Endothelial cell of umbilical vein (primary cell): ENCODE measurements around the gene SLC15A5. TPM values are rescaled to one million over a fixed set of nuclear protein-coding genes. Genes with fewer than 3 reads are reported as not detected.

Experiments
- BruUV-seq: library from RNA; stranded (reverse); fragments of 400-500 nt; replicated peaks from 2 replicates; lab custom pipeline; 2021; lab: Mats Ljungman, UMichigan
- CTCF ChIA-PET: fragments of 300-600, 350-600 bp; sonication (Branson Sonifier 250); formaldehyde crosslinking; loops from one replicate; lab custom pipeline; 2021; ENCODE audit warnings: antibody characterized with exemption, inconsistent platforms; lab: Charles Lee
- POLR2A ChIA-PET: fragments of 300-600, 350-600 bp; sonication (Branson Sonifier 250); formaldehyde crosslinking; loops from one replicate; lab custom pipeline; 2021; ENCODE audit warnings: antibody characterized with exemption, inconsistent platforms; lab: Charles Lee
- DNase-seq: peaks from one replicate; pipeline ENCODE4 v3.0.0-alpha.2; 2011; ENCODE audit warnings: low read depth, low spot score
- FAIRE-seq: peaks from 2 replicates; lab custom pipeline; 2011; peaks lifted over from hg19 to GRCh38; lab: Jason Lieb, UNC
- H2AFZ ChIP-seq: 2 replicates; pipeline ENCODE4 v1.6.0; 2012; ENCODE audit warnings: low read depth, low read length, control low read depth, inconsistent platforms
- H3K27ac ChIP-seq: 2 replicates; pipeline ENCODE4 v1.5.1; 2011; ENCODE audit warnings: low read depth, mild to moderate bottlenecking, control low read depth, low read length, moderate library complexity; ENCODE audit not compliant: insufficient read depth
- H3K27me3 ChIP-seq, 2 experiments: 2 replicates each; pipeline versions ENCODE4 v1.6.0 to v1.6.1; 2011; ENCODE audit warnings: low read length in 2 of 2, mixed read lengths in 1 of 2; ENCODE audit not compliant: control insufficient read depth in 2 of 2, insufficient read depth in 2 of 2
- H3K36me3 ChIP-seq, 2 experiments: 2 replicates in 1 of 2; 3 replicates in 1 of 2; pipeline ENCODE4 v1.5.1; 2011; ENCODE audit warnings: low read length in 2 of 2, mild to moderate bottlenecking in 1 of 2, moderate library complexity in 1 of 2; ENCODE audit not compliant: control insufficient read depth in 2 of 2, insufficient read depth in 2 of 2; ENCODE audit errors: extremely low read depth in 1 of 2
- H3K4me1 ChIP-seq: 3 replicates; pipeline ENCODE4 v1.5.1; 2011; ENCODE audit warnings: mild to moderate bottlenecking, low read length; ENCODE audit not compliant: control insufficient read depth, insufficient read depth; ENCODE audit errors: extremely low read depth
- H3K4me2 ChIP-seq: 2 replicates; pipeline ENCODE4 v1.6.1; 2011; ENCODE audit warnings: low read length, control low read depth, mixed read lengths; ENCODE audit not compliant: insufficient read depth
- H3K4me3 ChIP-seq, 3 experiments: fragments of 200-600 bp in 1 of 3; sonication (generic), shearing (Covaris generic) in 1 of 3; replicated peaks in 1 of 3; 2 replicates each; pipeline ENCODE4 v1.5.1; 2011 to 2016; ENCODE audit warnings: control low read depth in 3 of 3, low read length in 3 of 3, mild to moderate bottlenecking in 2 of 3, inconsistent platforms in 1 of 3, low read depth in 1 of 3, moderate library complexity in 1 of 3; ENCODE audit not compliant: insufficient read depth in 1 of 3
- H3K79me2 ChIP-seq: 2 replicates; pipeline ENCODE4 v1.6.0; 2012; ENCODE audit warnings: low read length, inconsistent platforms; ENCODE audit not compliant: control insufficient read depth, insufficient read depth
- H3K9ac ChIP-seq: replicated peaks from 2 replicates; pipeline ENCODE3; 2011; ENCODE audit warnings: low read length, control low read depth; ENCODE audit not compliant: insufficient read depth; ENCODE audit errors: extremely low read depth
- H3K9me1 ChIP-seq: replicated peaks from 3 replicates; pipeline ENCODE4 v1.6.0; 2011; ENCODE audit warnings: mild to moderate bottlenecking, low read length; ENCODE audit not compliant: control insufficient read depth, insufficient read depth; ENCODE audit errors: extremely low read depth
- H3K9me3 ChIP-seq: replicated peaks from 2 replicates; pipeline ENCODE4 v1.5.1; 2012; ENCODE audit warnings: low read length, inconsistent platforms; ENCODE audit not compliant: control insufficient read depth, insufficient read depth
- H4K20me1 ChIP-seq: replicated peaks from 2 replicates; pipeline ENCODE3; 2011; ENCODE audit warnings: mild to moderate bottlenecking, low read length; ENCODE audit not compliant: control insufficient read depth, insufficient read depth; ENCODE audit errors: extremely low read depth
- GATA2 ChIP-seq: IDR thresholded peaks from 2 replicates; pipeline ENCODE4 v1.7.0; 2011; ENCODE audit warnings: low read depth, mild to moderate bottlenecking, moderate library complexity, mixed read lengths, low read length; ENCODE audit not compliant: insufficient read length, insufficient read depth
- MYC ChIP-seq: IDR thresholded peaks from one replicate; pipeline ENCODE4 v1.6.1; 2011; ENCODE audit warnings: mild to moderate bottlenecking, low read depth, low read length
- POLR2A ChIP-seq: IDR thresholded peaks from 2 replicates; pipeline ENCODE4 v1.6.1; 2012; ENCODE audit warnings: low read depth, mild to moderate bottlenecking, control low read depth, low read length
- dilution Hi-C: fragments of 300-500 bp; cut with MboI; formaldehyde crosslinking; loops from one replicate; pipeline ENCODE4 v1.15.0; 2019; ENCODE audit warnings: low sequenced_read_pairs; ENCODE audit not compliant: extremely low pct_ligation_motif_present
- intact Hi-C: fragments of 100-400 bp; cut with micrococcal nuclease; formaldehyde crosslinking; loops from one replicate; pipeline ENCODE4 v1.10.0; 2022
- polyA plus RNA-seq, 4 experiments: library from polyadenylated mRNA; depleted of rRNA in 3 of 4; stranded (reverse) in 3 of 4; unstranded in 1 of 4; fragments of >200 nt; gene quantifications; 2 replicates each; pipeline versions ENCODE4 v1.2.1 to v1.2.3, GENCODE V29; 2011 to 2012; ENCODE audit warnings: missing spikeins in 1 of 4
- total RNA-seq: library from RNA; stranded (reverse); gene quantifications from 2 replicates; pipeline ENCODE4 v1.2.3, GENCODE V29; 2021
- TF ChIP-seq, protein P1 (sequence below), 2 donors: IDR thresholded peaks; 1 replicate in 1 of 2; 2 replicates in 1 of 2; pipeline ENCODE4 v1.5.1; 2011; ENCODE audit warnings: low read length in 2 of 2, mild to moderate bottlenecking in 2 of 2, moderate library complexity in 2 of 2, control low read depth in 1 of 2, inconsistent platforms in 1 of 2, low read depth in 1 of 2; ENCODE audit not compliant: insufficient read depth in 1 of 2; ENCODE audit errors: extremely low read depth in 1 of 2
- TF ChIP-seq, protein P2 (sequence below): IDR thresholded peaks from 2 replicates; pipeline ENCODE4 v1.6.1; 2011; ENCODE audit not compliant: insufficient read depth, insufficient read length

The SLC15A5 gene
- total and polyA plus RNA-seq, 2 donors (not counting 3 experiments of a cell fraction or from before 2014, with no cell fraction given): not detected

DNA sequence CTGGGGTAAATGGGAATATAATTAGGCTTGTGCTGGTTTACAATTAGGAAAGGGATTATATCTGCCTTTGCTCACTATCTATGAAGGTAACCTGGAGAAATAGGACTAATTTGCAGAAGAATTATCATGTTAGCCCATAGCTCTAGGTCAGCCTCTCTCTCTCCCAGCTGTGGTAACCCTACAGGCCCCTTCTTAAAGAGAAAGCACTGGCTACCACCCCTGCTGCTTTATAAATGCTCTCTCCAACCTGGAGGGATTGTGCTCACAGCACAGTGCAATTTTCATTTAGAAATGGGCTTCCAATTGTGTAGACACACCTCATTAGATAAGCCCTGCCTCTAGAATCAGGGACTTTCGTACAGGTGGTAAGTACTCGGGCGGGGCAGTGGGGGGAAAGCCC, 47.3 kb upstream of the SLC15A5 start:
- Histone ChIP-seq H3K27me3 (no peaks in the 10 kb centered on the region), H3K27ac (no peak overlapping the region), H3K9me3 (no peaks in the 10 kb centered on the region), H3K4me1 (no peaks in the 10 kb centered on the region), H4K20me1 (no peaks in the 10 kb centered on the region), H3K4me3 (no peak overlapping the region), H3K9ac (no peak overlapping the region), H3K4me2 (no peak overlapping the region), H3K9me1 (no peaks in the 10 kb centered on the region), H2AFZ (no peak overlapping the region), H3K79me2 (no peaks in the 10 kb centered on the region), H3K36me3 (no peaks in the 10 kb centered on the region)
- DNase-seq: no peak
- FAIRE-seq: no peak
- TF ChIP-seq MYC (no peak), GATA2 (no peak), POLR2A (no peak)
- TF ChIP-seq, protein P1, sequence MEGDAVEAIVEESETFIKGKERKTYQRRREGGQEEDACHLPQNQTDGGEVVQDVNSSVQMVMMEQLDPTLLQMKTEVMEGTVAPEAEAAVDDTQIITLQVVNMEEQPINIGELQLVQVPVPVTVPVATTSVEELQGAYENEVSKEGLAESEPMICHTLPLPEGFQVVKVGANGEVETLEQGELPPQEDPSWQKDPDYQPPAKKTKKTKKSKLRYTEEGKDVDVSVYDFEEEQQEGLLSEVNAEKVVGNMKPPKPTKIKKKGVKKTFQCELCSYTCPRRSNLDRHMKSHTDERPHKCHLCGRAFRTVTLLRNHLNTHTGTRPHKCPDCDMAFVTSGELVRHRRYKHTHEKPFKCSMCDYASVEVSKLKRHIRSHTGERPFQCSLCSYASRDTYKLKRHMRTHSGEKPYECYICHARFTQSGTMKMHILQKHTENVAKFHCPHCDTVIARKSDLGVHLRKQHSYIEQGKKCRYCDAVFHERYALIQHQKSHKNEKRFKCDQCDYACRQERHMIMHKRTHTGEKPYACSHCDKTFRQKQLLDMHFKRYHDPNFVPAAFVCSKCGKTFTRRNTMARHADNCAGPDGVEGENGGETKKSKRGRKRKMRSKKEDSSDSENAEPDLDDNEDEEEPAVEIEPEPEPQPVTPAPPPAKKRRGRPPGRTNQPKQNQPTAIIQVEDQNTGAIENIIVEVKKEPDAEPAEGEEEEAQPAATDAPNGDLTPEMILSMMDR (IDR thresholded peaks at IDR 0.05; ENCODE audit: extremely low read depth in 1 of 2, insufficient read depth in 1 of 2, low read depth in 1 of 2, low read length in 2 of 2): no peak
- TF ChIP-seq, protein P2, sequence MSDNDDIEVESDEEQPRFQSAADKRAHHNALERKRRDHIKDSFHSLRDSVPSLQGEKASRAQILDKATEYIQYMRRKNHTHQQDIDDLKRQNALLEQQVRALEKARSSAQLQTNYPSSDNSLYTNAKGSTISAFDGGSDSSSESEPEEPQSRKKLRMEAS: no peak
- BruUV-seq: no TSS peak
- dilution Hi-C loops (no loop called here), intact Hi-C loops (no loop called here)
- CTCF ChIA-PET: no interaction called here
- POLR2A ChIA-PET: no interaction called here

DNA sequence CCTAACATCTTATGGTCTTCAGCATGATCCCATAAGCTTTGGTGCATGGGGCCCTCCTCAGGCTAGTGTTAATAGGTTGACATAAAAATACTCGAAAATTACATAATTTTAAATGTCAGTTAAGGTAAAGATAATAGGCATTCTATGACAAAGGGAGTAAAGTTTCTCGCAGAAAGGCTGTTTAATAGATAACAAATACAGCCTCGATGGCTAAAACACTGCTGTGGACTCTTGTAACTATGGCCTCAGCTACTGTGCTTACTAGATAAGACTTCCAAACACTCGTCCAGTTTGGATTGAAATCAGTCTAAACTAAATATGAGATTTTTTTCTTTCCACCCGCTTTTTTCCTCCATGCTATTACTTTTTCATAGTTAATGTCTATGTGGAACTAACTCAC, 46.8 kb upstream of the SLC15A5 start:
- no peak overlapping the region for H2AFZ ChIP-seq
- TF ChIP-seq, protein P1 (IDR thresholded peaks at IDR 0.05; ENCODE audit: extremely low read depth in 1 of 2, insufficient read depth in 1 of 2, low read depth in 1 of 2, low read length in 2 of 2): no peak
- no peaks in the 10 kb centered on the region for H3K36me3 ChIP-seq
- intact Hi-C loops: no loop called here
- H3K79me2 ChIP-seq: no peaks in the 10 kb centered on the region
- BruUV-seq: no TSS peak
- H3K4me1 ChIP-seq: no peaks in the 10 kb centered on the region
- no peaks in the 10 kb centered on the region for H4K20me1 ChIP-seq
- no peaks in the 10 kb centered on the region for H3K27me3 ChIP-seq
- ChIA-PET CTCF (no interaction called here), POLR2A (no interaction called here)
- no peaks in the 10 kb centered on the region for H3K9me3 ChIP-seq
- H3K9ac ChIP-seq: no peak overlapping the region
- H3K9me1 ChIP-seq: no peaks in the 10 kb centered on the region
- dilution Hi-C loops: no loop called here
- DNase-seq (no peak), FAIRE-seq (no peak)
- no peak overlapping the region for H3K4me2 ChIP-seq
- H3K27ac ChIP-seq: no peak overlapping the region
- H3K4me3 ChIP-seq: no peak overlapping the region
